HCT116 (cell line): ENCODE results near the gene TACC3. TPM values are rescaled to one million over a fixed set of nuclear protein-coding genes. Genes with fewer than 3 reads are reported as not detected.

Experiments
- ATAC-seq: fragments of 200-7000 bp; cut with Tn5 transposase; 2 replicates; pipeline ENCODE4 v1.9.1; 2020; ENCODE audit warnings: mild to moderate bottlenecking, moderate library complexity
- BruUV-seq: library from RNA; stranded (reverse); fragments of 400-500 nt; replicated peaks from 2 replicates; lab custom pipeline; 2021; lab: Mats Ljungman, UMichigan
- CTCF ChIA-PET: fragments of 300-600 bp; sonication (Branson Sonifier 250); formaldehyde crosslinking; loops from one replicate; lab custom pipeline; 2021; ENCODE audit warnings: antibody characterized with exemption; lab: Charles Lee
- POLR2A ChIA-PET: fragments of 300-600, 350-600 bp; sonication (Branson Sonifier 250); formaldehyde crosslinking; loops from one replicate; lab custom pipeline; 2021; ENCODE audit warnings: antibody characterized with exemption; lab: Charles Lee
- RAD21 ChIA-PET, 2 experiments: fragments of 300-600 bp; sonication (Branson Sonifier 250); formaldehyde crosslinking; loops; one replicate each; lab custom pipeline; 2023; ENCODE audit warnings: low total read pairs in 2 of 2; ENCODE audit not compliant: uncharacterized antibody in 2 of 2, unreplicated experiment in 2 of 2, low non-redundant PET in 1 of 2; lab: Charles Lee
- DNase-seq: peaks from one replicate; pipeline ENCODE4 v3.0.0-alpha.2; 2010; ENCODE audit warnings: low read depth, low spot score
- H2AFZ ChIP-seq: fragments of 200-600 bp; shearing (Covaris generic), sonication (generic); 2 replicates; pipeline ENCODE4 v1.6.1; 2017; ENCODE audit warnings: low read depth, mixed run types, mixed read lengths, antibody characterized with exemption, low read length; ENCODE audit not compliant: poor library complexity, severe bottlenecking
- H3K27ac ChIP-seq: 2 replicates; pipeline ENCODE4 v1.5.1; 2012; ENCODE audit warnings: low read depth, low read length
- H3K27me3 ChIP-seq: fragments of 200-600 bp; sonication (generic); 2 replicates; pipeline ENCODE4 v1.6.1; 2016; ENCODE audit warnings: mixed run types, low read length, mixed read lengths; ENCODE audit not compliant: insufficient read depth
- H3K36me3 ChIP-seq, 2 experiments: fragments of 200-500 bp in 1 of 2; fragments of 200-600 bp in 1 of 2; sonication (Bioruptor generic) in 1 of 2; sonication (generic) in 1 of 2; 2 replicates each; pipeline versions ENCODE4 v1.5.1 to v1.6.1; 2014 to 2016; ENCODE audit warnings: low read length in 2 of 2, inconsistent platforms in 1 of 2, mixed read lengths in 1 of 2, mixed run types in 1 of 2; ENCODE audit not compliant: insufficient read depth in 2 of 2, control insufficient read depth in 1 of 2
- H3K4me1 ChIP-seq, 2 experiments: fragments of 200-600 bp in 1 of 2; sonication (generic) in 1 of 2; 2 replicates each; pipeline versions ENCODE4 v1.5.1 to v1.6.1; 2012 to 2017; ENCODE audit warnings: low read length in 2 of 2, inconsistent platforms in 1 of 2, mild to moderate bottlenecking in 1 of 2, mixed read lengths in 1 of 2, mixed run types in 1 of 2, moderate library complexity in 1 of 2; ENCODE audit not compliant: insufficient read depth in 2 of 2, control insufficient read depth in 1 of 2
- H3K4me2 ChIP-seq: fragments of 200-600 bp; sonication (generic); 2 replicates; pipeline ENCODE4 v1.6.1; 2017; ENCODE audit warnings: mixed run types, low read length, mixed read lengths
- H3K4me3 ChIP-seq, 2 experiments: fragments of 200-600 bp in 1 of 2; sonication (generic) in 1 of 2; replicated peaks in 1 of 2; 2 replicates each; pipeline ENCODE4 v1.5.1; 2011 to 2016; ENCODE audit warnings: low read length in 2 of 2, control low read depth in 1 of 2, low read depth in 1 of 2, mild to moderate bottlenecking in 1 of 2, mixed read lengths in 1 of 2, mixed run types in 1 of 2
- H3K79me2 ChIP-seq: fragments of 200-600 bp; sonication (generic); 2 replicates; pipeline ENCODE4 v1.6.1; 2017; ENCODE audit warnings: mild to moderate bottlenecking, mixed run types, low read length, moderate library complexity, mixed read lengths; ENCODE audit not compliant: insufficient read depth
- H3K9ac ChIP-seq: fragments of 200-600 bp; sonication (generic); 2 replicates; pipeline ENCODE4 v1.6.1; 2016; ENCODE audit warnings: low read length, mixed read lengths
- H3K9me2 ChIP-seq: fragments of 200-600 bp; sonication (generic), shearing (Covaris generic); 2 replicates; pipeline ENCODE4 v1.6.1; 2017; ENCODE audit warnings: mixed run types, mild to moderate bottlenecking, moderate library complexity; ENCODE audit not compliant: insufficient read depth
- H3K9me3 ChIP-seq, 2 experiments: fragments of 200-500 bp in 1 of 2; fragments of 200-600 bp in 1 of 2; sonication (Bioruptor generic) in 1 of 2; sonication (generic) in 1 of 2; 2 replicates each; pipeline ENCODE4 v1.6.1; 2014 to 2017; ENCODE audit warnings: low read length in 2 of 2, mixed read lengths in 2 of 2, inconsistent platforms in 1 of 2, low read depth in 1 of 2, mild to moderate bottlenecking in 1 of 2, mixed run types in 1 of 2, moderate library complexity in 1 of 2; ENCODE audit not compliant: control insufficient read depth in 1 of 2, insufficient read depth in 1 of 2
- H4K20me1 ChIP-seq: fragments of 200-600 bp; sonication (generic), shearing (Covaris generic); 2 replicates; pipeline ENCODE4 v1.6.1; 2017; ENCODE audit warnings: mixed run types, mild to moderate bottlenecking, moderate library complexity; ENCODE audit not compliant: insufficient read depth
- CBX3 ChIP-seq: IDR thresholded peaks from 2 replicates; pipeline ENCODE4 v1.6.1; 2012; ENCODE audit warnings: low read depth
- EGR1 ChIP-seq: IDR thresholded peaks from 2 replicates; pipeline ENCODE4 v1.6.1; 2012; ENCODE audit warnings: low read depth
- ELF1 ChIP-seq: IDR thresholded peaks from 2 replicates; pipeline ENCODE4 v1.6.1; 2012; ENCODE audit warnings: low read depth, borderline replicate concordance
- EZH2 ChIP-seq: fragments of 200-600 bp; sonication (generic); IDR thresholded peaks from 2 replicates; pipeline ENCODE4 v1.6.1; 2017; ENCODE audit warnings: antibody characterized with exemption, mixed run types
- EZH2phosphoT487 ChIP-seq: fragments of 200-600 bp; IDR thresholded peaks from 2 replicates; pipeline ENCODE4 v1.6.1; 2018; ENCODE audit warnings: antibody characterized with exemption, borderline replicate concordance
- FOSL1 ChIP-seq: IDR thresholded peaks from 2 replicates; pipeline ENCODE4 v1.6.1; 2012; ENCODE audit warnings: low read depth
- JUND ChIP-seq: IDR thresholded peaks from 2 replicates; pipeline ENCODE4 v1.6.1; 2012
- POLR2AphosphoS5 ChIP-seq: IDR thresholded peaks from 2 replicates; pipeline ENCODE4 v1.6.1; 2011; ENCODE audit warnings: mild to moderate bottlenecking, low read depth, low read length, moderate library complexity
- RAD21 ChIP-seq: IDR thresholded peaks from 2 replicates; pipeline ENCODE4 v1.6.1; 2012; ENCODE audit warnings: low read depth, mild to moderate bottlenecking
- SP1 ChIP-seq: IDR thresholded peaks from 2 replicates; pipeline ENCODE4 v1.6.1; 2012; ENCODE audit warnings: low read depth
- SRF ChIP-seq: IDR thresholded peaks from 2 replicates; pipeline ENCODE4 v1.6.1; 2012; ENCODE audit warnings: low read depth
- TCF7L2 ChIP-seq: IDR thresholded peaks from 2 replicates; pipeline ENCODE4 v1.7.0; 2011; ENCODE audit warnings: borderline replicate concordance, inconsistent platforms; ENCODE audit not compliant: insufficient read depth, insufficient read length; ENCODE audit errors: extremely low read depth
- YY1 ChIP-seq: IDR thresholded peaks from 2 replicates; pipeline ENCODE4 v1.6.1; 2011; ENCODE audit warnings: low read length, low read depth, moderate library complexity, mild to moderate bottlenecking; ENCODE audit not compliant: insufficient replicate concordance; ENCODE audit errors: extremely low read depth
- intact Hi-C: fragments of 100-400 bp; cut with micrococcal nuclease; formaldehyde crosslinking; loops from 2 replicates; pipeline ENCODE4 v1.10.0; 2022
- total RNA-seq: library from RNA; stranded (reverse); gene quantifications from one replicate; pipeline ENCODE4 v1.2.1, GENCODE V29; 2021; ENCODE audit not compliant: unreplicated experiment
- TF ChIP-seq, protein P1 (sequence below): IDR thresholded peaks from 2 replicates; pipeline ENCODE4 v1.6.1; 2012; ENCODE audit warnings: low read depth
- TF ChIP-seq, protein P2 (sequence below), 3 experiments: fragments of 200-600 bp in 1 of 3; sonication (generic) in 1 of 3; IDR thresholded peaks in 2 of 3; conservative IDR thresholded peaks in 1 of 3; 2 replicates each; pipeline ENCODE4 v1.5.1; 2012 to 2017; ENCODE audit warnings: low read depth in 2 of 3, low read length in 2 of 3, antibody characterized with exemption in 1 of 3, borderline replicate concordance in 1 of 3, control low read depth in 1 of 3, mild to moderate bottlenecking in 1 of 3, mixed read lengths in 1 of 3, mixed run types in 1 of 3, moderate library complexity in 1 of 3; ENCODE audit not compliant: insufficient read depth in 1 of 3
- TF ChIP-seq, protein P3 (sequence below): IDR thresholded peaks from 2 replicates; pipeline ENCODE4 v1.6.1; 2012
- TF ChIP-seq, protein P4 (sequence below): IDR thresholded peaks from 2 replicates; pipeline ENCODE4 v1.6.1; 2012
- TF ChIP-seq, protein P5 (sequence below): IDR thresholded peaks from 2 replicates; pipeline ENCODE4 v1.6.1; 2011; ENCODE audit warnings: mild to moderate bottlenecking, low read length, moderate library complexity; ENCODE audit not compliant: insufficient replicate concordance; ENCODE audit errors: extremely low read depth

The TACC3 gene
- total RNA-seq, 1 experiment from 2014 or later = 106 TPM

DNA sequence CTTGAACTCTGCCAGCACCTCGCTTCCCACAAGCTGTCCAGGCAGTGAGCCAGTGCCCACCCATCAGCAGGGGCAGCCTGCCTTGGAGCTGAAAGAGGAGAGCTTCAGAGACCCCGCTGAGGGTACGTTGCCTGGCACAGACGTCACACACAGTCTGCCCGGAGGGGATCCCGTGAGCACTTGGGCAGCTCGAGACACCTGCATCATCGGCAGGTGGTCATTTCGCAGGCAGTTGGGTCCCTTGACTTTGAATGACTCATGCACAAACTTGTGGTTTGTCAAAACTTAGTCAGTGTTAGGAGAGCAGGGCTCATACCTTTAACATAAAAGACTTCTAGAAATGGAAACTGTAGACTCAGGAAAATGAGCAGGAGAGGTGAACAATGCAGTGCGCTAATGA is 9.9 kb downstream of the TACC3 start:
- no peaks in the 10 kb centered on the region for H4K20me1 ChIP-seq

More for the DNA sequence above, 9.9 kb downstream of the TACC3 start:
- BruUV-seq = no TSS peak
- no peak overlapping the region for H3K4me3 ChIP-seq
- H3K9me2 ChIP-seq = no peaks in the 10 kb centered on the region
- H3K36me3 ChIP-seq = peaks cover 41 to 85% of the 10 kb centered on the region in 2 experiments
- H3K27ac ChIP-seq = no peak overlapping the region; the same call in 1 of the 2 replicates
- no peak overlapping the region for H2AFZ ChIP-seq
- no peaks in the 10 kb centered on the region for H3K9me3 ChIP-seq
- CTCF ChIA-PET = no interaction called here
- RAD21 ChIA-PET = no interaction called here
- no peak overlapping the region for H3K4me2 ChIP-seq
- TF ChIP-seq ELF1 (no peak), TCF7L2 (no peak), YY1 (no peak), POLR2AphosphoS5 (no peak), EZH2phosphoT487 (no peak), EZH2 (no peak), EGR1 (no peak), JUND (no peak), SP1 (no peak), RAD21 (no peak), SRF (no peak), FOSL1 (no peak), CBX3 (no peak)
- TF ChIP-seq, protein P1, sequence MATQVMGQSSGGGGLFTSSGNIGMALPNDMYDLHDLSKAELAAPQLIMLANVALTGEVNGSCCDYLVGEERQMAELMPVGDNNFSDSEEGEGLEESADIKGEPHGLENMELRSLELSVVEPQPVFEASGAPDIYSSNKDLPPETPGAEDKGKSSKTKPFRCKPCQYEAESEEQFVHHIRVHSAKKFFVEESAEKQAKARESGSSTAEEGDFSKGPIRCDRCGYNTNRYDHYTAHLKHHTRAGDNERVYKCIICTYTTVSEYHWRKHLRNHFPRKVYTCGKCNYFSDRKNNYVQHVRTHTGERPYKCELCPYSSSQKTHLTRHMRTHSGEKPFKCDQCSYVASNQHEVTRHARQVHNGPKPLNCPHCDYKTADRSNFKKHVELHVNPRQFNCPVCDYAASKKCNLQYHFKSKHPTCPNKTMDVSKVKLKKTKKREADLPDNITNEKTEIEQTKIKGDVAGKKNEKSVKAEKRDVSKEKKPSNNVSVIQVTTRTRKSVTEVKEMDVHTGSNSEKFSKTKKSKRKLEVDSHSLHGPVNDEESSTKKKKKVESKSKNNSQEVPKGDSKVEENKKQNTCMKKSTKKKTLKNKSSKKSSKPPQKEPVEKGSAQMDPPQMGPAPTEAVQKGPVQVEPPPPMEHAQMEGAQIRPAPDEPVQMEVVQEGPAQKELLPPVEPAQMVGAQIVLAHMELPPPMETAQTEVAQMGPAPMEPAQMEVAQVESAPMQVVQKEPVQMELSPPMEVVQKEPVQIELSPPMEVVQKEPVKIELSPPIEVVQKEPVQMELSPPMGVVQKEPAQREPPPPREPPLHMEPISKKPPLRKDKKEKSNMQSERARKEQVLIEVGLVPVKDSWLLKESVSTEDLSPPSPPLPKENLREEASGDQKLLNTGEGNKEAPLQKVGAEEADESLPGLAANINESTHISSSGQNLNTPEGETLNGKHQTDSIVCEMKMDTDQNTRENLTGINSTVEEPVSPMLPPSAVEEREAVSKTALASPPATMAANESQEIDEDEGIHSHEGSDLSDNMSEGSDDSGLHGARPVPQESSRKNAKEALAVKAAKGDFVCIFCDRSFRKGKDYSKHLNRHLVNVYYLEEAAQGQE = no peak
- TF ChIP-seq, protein P2, sequence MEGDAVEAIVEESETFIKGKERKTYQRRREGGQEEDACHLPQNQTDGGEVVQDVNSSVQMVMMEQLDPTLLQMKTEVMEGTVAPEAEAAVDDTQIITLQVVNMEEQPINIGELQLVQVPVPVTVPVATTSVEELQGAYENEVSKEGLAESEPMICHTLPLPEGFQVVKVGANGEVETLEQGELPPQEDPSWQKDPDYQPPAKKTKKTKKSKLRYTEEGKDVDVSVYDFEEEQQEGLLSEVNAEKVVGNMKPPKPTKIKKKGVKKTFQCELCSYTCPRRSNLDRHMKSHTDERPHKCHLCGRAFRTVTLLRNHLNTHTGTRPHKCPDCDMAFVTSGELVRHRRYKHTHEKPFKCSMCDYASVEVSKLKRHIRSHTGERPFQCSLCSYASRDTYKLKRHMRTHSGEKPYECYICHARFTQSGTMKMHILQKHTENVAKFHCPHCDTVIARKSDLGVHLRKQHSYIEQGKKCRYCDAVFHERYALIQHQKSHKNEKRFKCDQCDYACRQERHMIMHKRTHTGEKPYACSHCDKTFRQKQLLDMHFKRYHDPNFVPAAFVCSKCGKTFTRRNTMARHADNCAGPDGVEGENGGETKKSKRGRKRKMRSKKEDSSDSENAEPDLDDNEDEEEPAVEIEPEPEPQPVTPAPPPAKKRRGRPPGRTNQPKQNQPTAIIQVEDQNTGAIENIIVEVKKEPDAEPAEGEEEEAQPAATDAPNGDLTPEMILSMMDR (IDR thresholded peaks at IDR 0.05 in 2 of 3, conservative IDR thresholded peaks at IDR 0.05 in 1 of 3; ENCODE audit: borderline replicate concordance in 1 of 3, insufficient read depth in 1 of 3, low read depth in 2 of 3, low read length in 2 of 3) = no peak
- TF ChIP-seq, protein P3, sequence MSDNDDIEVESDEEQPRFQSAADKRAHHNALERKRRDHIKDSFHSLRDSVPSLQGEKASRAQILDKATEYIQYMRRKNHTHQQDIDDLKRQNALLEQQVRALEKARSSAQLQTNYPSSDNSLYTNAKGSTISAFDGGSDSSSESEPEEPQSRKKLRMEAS = no peak
- TF ChIP-seq, protein P4, sequence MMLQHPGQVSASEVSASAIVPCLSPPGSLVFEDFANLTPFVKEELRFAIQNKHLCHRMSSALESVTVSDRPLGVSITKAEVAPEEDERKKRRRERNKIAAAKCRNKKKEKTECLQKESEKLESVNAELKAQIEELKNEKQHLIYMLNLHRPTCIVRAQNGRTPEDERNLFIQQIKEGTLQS = no peak
- TF ChIP-seq, protein P5, sequence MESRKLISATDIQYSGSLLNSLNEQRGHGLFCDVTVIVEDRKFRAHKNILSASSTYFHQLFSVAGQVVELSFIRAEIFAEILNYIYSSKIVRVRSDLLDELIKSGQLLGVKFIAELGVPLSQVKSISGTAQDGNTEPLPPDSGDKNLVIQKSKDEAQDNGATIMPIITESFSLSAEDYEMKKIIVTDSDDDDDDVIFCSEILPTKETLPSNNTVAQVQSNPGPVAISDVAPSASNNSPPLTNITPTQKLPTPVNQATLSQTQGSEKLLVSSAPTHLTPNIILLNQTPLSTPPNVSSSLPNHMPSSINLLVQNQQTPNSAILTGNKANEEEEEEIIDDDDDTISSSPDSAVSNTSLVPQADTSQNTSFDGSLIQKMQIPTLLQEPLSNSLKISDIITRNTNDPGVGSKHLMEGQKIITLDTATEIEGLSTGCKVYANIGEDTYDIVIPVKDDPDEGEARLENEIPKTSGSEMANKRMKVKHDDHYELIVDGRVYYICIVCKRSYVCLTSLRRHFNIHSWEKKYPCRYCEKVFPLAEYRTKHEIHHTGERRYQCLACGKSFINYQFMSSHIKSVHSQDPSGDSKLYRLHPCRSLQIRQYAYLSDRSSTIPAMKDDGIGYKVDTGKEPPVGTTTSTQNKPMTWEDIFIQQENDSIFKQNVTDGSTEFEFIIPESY = no peak
- H3K4me1 ChIP-seq = peaks cover 12 to 16% of the 10 kb centered on the region in 2 experiments
- POLR2A ChIA-PET = no interaction called here
- H3K9ac ChIP-seq = no peak overlapping the region
- ATAC-seq (no peak), DNase-seq (no peak)
- H3K79me2 ChIP-seq = peaks cover 81% of the 10 kb centered on the region
- no peaks in the 10 kb centered on the region for H3K27me3 ChIP-seq
- intact Hi-C loops = no loop called here
